ENCODE data around the gene HS2ST1.
"Not testable (repeated sequence)": the region's sequence is repeated elsewhere in the genome, so short reads cannot be mapped to it uniquely, and the experiment has no call there.

Gene HS2ST1

DNA sequence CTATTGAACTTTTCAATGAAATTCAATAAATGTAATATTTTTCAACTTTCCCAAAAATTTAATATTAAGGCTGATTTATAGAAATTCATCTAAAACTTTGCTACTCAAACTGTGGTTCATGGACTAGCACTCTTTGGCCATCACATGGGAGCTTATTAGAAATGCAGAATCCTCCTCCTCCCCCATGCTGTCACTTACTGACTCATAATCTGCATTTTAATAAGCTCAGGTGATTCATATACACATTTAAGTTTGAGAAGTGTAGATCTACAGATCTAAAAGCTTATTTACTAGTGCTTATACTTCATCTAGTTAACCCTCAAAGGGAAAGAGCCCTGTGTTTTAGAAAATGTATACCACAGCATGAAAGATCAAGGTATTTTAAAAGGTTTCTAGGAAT is 84.3 kb downstream of the HS2ST1 start:
- no peak for TF ChIP-seq RARB (CRISPR knock-in tag; IDR thresholded peaks at IDR 0.05)
- no peak for TF ChIP-seq ISL1 (CRISPR knock-in tag; IDR thresholded peaks at IDR 0.05)
- no peak for TF ChIP-seq SNAI2 (CRISPR knock-in tag; IDR thresholded peaks at IDR 0.05)
- TF ChIP-seq ZC3H10 (CRISPR knock-in tag; IDR thresholded peaks at IDR 0.05) = no peak
- no peak for TF ChIP-seq ZFP30 (CRISPR knock-in tag; IDR thresholded peaks at IDR 0.05)
- no peak for TF ChIP-seq GLIS3 (CRISPR knock-in tag; IDR thresholded peaks at IDR 0.05)
- no peak for TF ChIP-seq ZNF8 (CRISPR knock-in tag; IDR thresholded peaks at IDR 0.05)
- TF ChIP-seq ZFP3 (CRISPR knock-in tag; IDR thresholded peaks at IDR 0.05) = no peak
- TF ChIP-seq CSDC2 (CRISPR knock-in tag; IDR thresholded peaks at IDR 0.05) = no peak
- TF ChIP-seq, protein P1, sequence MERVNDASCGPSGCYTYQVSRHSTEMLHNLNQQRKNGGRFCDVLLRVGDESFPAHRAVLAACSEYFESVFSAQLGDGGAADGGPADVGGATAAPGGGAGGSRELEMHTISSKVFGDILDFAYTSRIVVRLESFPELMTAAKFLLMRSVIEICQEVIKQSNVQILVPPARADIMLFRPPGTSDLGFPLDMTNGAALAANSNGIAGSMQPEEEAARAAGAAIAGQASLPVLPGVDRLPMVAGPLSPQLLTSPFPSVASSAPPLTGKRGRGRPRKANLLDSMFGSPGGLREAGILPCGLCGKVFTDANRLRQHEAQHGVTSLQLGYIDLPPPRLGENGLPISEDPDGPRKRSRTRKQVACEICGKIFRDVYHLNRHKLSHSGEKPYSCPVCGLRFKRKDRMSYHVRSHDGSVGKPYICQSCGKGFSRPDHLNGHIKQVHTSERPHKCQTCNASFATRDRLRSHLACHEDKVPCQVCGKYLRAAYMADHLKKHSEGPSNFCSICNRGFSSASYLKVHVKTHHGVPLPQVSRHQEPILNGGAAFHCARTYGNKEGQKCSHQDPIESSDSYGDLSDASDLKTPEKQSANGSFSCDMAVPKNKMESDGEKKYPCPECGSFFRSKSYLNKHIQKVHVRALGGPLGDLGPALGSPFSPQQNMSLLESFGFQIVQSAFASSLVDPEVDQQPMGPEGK (CRISPR knock-in tag; IDR thresholded peaks at IDR 0.05; ENCODE audit: borderline replicate concordance) = no peak
- TF ChIP-seq ZNF565 (CRISPR knock-in tag; conservative IDR thresholded peaks at IDR 0.05; ENCODE audit: low read depth) = no peak
- TF ChIP-seq ESRRG (CRISPR knock-in tag; IDR thresholded peaks at IDR 0.05) = no peak
- no peak for TF ChIP-seq ARNTL (CRISPR knock-in tag; IDR thresholded peaks at IDR 0.05; ENCODE audit: borderline replicate concordance, low read depth)
- no peak for TF ChIP-seq PPARA (CRISPR knock-in tag; IDR thresholded peaks at IDR 0.05; ENCODE audit: borderline replicate concordance)
- no peak for TF ChIP-seq TSHZ2 (CRISPR knock-in tag; IDR thresholded peaks at IDR 0.05)
- TF ChIP-seq ZNF70 (CRISPR knock-in tag; IDR thresholded peaks at IDR 0.05) = no peak
- TF ChIP-seq TCF4 (CRISPR knock-in tag; IDR thresholded peaks at IDR 0.05; ENCODE audit: borderline replicate concordance) = no peak
- no peak for TF ChIP-seq CREB5 (CRISPR knock-in tag; IDR thresholded peaks at IDR 0.05; ENCODE audit: low read depth)
- ATAC-seq = no peak

GRCh38 chr1:87000460-87000859 is 86.0 kb downstream of the HS2ST1 start:
- no peak for ATAC-seq
- TF ChIP-seq ZC3H10 (CRISPR knock-in tag; IDR thresholded peaks at IDR 0.05) = no peak
- TF ChIP-seq RARB (CRISPR knock-in tag; IDR thresholded peaks at IDR 0.05) = no peak
- TF ChIP-seq, protein P2, sequence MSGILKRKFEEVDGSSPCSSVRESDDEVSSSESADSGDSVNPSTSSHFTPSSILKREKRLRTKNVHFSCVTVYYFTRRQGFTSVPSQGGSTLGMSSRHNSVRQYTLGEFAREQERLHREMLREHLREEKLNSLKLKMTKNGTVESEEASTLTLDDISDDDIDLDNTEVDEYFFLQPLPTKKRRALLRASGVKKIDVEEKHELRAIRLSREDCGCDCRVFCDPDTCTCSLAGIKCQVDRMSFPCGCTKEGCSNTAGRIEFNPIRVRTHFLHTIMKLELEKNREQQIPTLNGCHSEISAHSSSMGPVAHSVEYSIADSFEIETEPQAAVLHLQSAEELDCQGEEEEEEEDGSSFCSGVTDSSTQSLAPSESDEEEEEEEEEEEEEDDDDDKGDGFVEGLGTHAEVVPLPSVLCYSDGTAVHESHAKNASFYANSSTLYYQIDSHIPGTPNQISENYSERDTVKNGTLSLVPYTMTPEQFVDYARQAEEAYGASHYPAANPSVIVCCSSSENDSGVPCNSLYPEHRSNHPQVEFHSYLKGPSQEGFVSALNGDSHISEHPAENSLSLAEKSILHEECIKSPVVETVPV (CRISPR knock-in tag; IDR thresholded peaks at IDR 0.05) = no peak
- no peak for TF ChIP-seq TSHZ2 (CRISPR knock-in tag; IDR thresholded peaks at IDR 0.05)
- no peak for TF ChIP-seq PPARA (CRISPR knock-in tag; IDR thresholded peaks at IDR 0.05; ENCODE audit: borderline replicate concordance)

GRCh38 chr1:87004857-87005256 is 90.4 kb downstream of the HS2ST1 start:
- no peak for ATAC-seq
- no peak for TF ChIP-seq ZC3H10 (CRISPR knock-in tag; IDR thresholded peaks at IDR 0.05)

DNA sequence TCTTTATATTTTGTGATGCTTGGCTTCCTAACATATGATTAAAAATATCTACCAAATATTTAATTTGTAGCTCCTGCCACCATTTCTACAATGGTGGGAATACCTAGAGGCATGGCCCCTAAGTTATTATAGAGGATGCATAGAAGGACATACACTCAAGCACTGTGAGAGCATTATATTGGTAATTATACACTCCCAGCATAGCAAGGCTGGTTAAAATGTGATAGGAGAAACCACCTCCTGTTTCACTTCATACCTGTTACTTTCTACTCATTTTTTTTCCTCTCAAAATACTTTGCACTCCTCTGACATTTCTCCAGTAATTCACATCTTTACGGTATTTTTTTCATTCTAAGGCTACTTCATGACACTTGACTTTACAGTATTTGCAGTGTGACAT is 92.9 kb downstream of the HS2ST1 start:
- TF ChIP-seq, protein P2 (CRISPR knock-in tag; IDR thresholded peaks at IDR 0.05) = no peak
- TF ChIP-seq CREB5 (CRISPR knock-in tag; IDR thresholded peaks at IDR 0.05; ENCODE audit: low read depth) = no peak
- no peak for TF ChIP-seq OSR1 (CRISPR knock-in tag; IDR thresholded peaks at IDR 0.05)
- no peak for TF ChIP-seq RARB (CRISPR knock-in tag; IDR thresholded peaks at IDR 0.05)
- TF ChIP-seq TOX (CRISPR knock-in tag; IDR thresholded peaks at IDR 0.05; ENCODE audit: borderline replicate concordance) = no peak
- no peak for TF ChIP-seq GLIS3 (CRISPR knock-in tag; IDR thresholded peaks at IDR 0.05)
- no peak for TF ChIP-seq ZFP3 (CRISPR knock-in tag; IDR thresholded peaks at IDR 0.05)
- TF ChIP-seq PPARA (CRISPR knock-in tag; IDR thresholded peaks at IDR 0.05; ENCODE audit: borderline replicate concordance) = no peak
- TF ChIP-seq ARNTL (CRISPR knock-in tag; IDR thresholded peaks at IDR 0.05; ENCODE audit: borderline replicate concordance, low read depth) = no peak
- ATAC-seq = no peak

GRCh38 chr1:87013385-87013784 is 99.0 kb downstream of the HS2ST1 start:
- not testable (repeated sequence) for ATAC-seq

Data from SK-N-SH treated with all-trans-retinoic acid at 6 μM for 48 hours (cell line).